ENCODE results near the gene PRR33.

PRR33 gene

DNA sequence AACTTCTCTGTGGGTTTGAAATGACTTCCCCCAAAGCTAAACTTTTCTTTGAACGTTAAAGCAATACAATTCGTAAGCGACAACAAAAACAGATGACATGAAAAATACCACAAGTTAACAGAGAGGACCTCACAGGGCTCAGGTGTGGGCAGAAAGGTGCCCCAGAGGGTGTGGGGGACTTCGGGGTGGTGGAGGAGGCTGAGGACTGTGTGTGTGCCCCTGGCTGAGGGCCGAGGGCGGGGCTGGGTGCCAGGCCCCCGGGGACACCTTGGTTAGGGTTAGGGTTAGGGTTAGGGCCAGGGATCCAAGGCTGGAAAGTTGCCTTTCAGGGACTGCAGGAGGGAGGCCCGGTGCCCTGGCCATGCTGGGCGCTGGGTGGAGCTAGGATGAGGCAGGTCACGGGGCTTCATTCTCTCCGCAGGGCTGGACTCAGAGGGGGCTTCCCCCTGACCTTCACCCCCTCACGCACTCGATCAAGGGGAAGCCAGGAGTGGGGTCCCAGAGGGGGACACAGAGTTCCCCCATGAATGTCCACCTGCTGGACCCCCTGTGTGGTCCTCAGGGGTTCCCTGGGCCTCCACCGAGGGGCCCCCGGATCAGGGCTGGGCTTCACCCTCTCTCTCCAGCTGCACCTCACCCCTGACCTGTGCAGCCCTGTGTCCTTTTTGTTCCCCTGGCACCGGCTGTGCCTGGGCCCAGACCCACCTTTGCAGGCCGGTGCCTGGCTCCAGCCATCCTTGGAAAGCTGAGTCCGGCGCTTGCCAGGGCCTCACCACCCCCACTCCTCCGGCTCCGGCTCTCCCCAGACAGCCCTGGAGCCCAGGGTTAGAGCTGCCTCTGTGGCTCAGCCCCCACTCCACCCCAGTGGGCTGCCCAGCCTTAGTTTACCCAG lies 45.9 kb downstream of the PRR33 start:
- DNase-seq: no peak

- DNase-seq: no peak
Observed at GRCh38 chr11:1845095-1845429, 46.6 kb downstream of the PRR33 start.

DNA sequence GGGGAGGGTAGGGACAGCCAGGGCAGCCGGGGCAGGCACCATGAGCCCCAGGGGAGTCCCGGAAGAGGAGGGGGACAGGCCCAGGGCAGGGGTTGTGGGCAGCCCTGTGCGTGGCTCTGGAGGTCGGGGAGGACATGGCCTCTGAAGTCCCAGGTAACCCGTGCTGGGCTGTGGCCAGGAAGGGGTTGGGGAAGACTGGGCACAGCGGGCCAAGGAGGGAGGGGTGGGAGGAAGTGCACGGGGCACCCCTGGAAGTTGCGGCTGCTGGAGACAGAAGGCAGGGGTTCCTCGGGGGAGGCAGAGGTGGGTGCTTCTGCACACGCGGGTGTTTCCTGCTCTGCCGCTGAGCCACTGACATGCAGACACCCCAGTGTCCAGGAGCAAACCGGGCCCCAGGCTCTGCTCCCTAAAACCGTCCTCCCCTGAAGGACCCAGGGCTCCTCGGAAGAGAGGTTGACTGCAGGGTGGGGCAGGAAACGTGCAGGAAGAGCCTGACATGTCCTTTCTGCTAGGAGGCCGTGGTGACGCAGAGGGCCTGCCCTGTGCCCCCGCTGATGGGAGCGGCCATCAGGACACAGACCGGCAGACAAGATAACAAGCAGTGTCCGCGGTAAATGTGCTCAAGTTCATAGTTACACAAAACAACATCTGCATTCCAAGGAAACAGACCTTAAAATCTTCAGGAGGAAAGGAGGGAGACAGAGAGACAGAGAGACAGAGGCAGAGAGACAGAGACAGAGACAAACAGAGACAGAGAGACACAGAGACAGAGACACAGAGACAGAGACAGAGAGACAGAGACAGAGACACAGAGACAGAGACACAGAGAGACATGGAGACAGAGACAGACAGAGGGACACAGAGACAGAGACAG lies 47.2 kb downstream of the PRR33 start:
- DNase-seq: no peak

GRCh38 chr11:1843796-1844195 lies 47.9 kb downstream of the PRR33 start:
- no peak for DNase-seq

DNA sequence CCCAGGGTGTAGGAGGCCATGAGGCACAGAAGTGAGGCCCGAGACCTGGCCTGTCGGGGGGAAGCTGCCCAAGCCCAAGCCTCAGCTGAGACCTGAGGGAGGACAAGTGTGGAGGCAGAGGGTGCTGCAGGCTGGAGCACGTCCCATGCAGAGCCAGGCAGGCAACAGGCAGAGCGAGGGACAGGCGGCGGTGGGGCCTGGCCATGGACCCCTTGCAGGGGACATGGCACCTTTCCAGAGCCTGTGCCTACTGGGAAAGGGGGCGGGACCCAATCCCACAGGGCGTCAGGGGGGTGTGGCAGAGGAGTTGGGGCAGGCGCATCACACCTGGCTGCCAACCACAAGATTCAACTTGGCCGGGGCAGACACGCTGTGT lies 48.6 kb downstream of the PRR33 start:
- DNase-seq: no peak

DNA sequence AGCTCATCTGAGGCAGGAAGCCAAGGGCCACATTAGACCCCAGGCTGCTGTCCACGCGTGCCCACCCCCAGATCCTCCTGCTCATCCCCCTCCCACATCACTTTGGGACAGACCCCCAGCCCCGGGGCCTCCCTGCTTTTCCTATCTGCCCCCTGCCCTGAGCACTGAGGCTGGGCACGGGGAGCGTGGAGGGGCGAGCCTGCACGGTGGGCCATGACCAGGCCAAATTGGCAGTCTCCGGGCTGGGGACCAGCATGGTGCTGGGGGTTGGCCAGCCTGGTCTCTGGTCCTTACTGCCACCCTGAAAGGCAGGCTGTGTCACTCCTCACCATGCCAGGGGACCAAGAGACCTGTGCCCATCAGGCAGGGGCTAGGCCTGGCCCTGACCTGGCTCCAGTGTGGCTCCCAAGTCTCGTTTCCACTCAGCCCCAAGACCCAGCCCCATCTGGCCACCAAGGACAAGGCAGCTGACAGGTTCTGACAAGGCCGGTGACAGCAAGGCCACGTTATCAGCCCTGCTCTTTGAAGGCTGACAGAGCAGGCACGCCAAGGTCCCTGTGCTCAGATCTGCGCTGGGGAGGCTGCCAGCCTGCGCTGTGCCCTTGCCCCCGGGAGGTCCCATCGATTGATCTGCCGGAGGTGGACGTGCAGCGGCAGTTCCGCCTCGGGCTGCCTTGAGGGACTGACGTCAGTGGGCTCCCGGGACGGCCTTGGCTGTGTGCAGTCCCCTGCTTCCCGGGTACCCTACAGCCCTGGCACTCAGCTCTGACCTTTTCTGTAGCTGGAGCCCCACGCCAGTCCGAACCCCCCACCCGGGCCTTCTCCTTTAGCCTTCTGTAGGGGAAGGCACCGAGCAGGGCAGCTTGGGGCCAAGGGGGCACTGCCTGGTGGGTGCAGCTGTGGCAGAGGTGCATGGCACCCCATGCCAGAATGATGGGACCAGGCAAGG lies 49.3 kb downstream of the PRR33 start:
- no peak for DNase-seq

DNA sequence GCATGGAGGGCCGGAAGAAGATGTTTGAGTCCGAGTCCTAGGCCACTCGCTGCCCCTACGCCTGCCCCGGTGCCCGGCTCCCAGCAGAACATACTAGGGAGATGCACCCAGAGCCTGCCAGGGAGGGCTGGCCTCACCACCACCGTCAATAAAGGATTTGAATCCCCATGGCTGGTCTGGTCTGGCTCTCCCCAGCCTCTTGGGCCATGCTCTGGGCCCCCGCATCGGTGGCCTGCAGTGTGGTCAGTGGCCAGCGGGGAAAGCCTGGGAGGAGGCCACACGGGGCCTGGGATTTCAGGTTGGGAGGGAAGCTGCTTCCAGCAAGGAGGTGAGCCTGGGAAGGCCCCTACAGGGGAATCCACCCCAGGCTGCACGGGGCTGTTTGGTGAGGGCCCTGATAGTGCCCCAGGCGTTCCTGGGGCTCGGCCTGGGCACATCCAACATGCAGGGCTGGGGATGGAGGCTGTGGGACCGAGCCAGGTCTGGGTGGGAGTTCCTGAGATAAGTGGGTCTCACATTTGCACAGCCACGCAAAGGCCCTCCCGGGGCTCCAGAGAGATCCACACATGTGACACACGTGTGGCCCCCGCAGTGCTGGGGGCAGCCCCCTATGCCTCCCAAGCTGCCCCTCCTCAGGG lies 50.1 kb downstream of the PRR33 start:
- no peak for DNase-seq

- no peak for DNase-seq
Observed at GRCh38 chr11:1840780-1841480, 50.8 kb downstream of the PRR33 start.

GRCh38 chr11:1839924-1840779 lies 51.5 kb downstream of the PRR33 start:
- DNase-seq: no peak

GRCh38 chr11:1839204-1839923 lies 52.3 kb downstream of the PRR33 start:
- DNase-seq: no peak

- DNase-seq: no peak
Observed at GRCh38 chr11:1838426-1839144, 53.1 kb downstream of the PRR33 start, which contains the start of gene TNNI2. Gene TNNI2, plus strand, starts transcription at chr11:1838981. Its CDS starts 716 bp downstream, at chr11:1839697.

Data from NCI-H69 (cell line).